GM11168 (cell line): ENCODE measurements around the gene FLOT2.
"Not testable (repeated sequence)": the region's sequence is repeated elsewhere in the genome, so short reads cannot be mapped to it uniquely, and the experiment has no call there.

Source experiments
- in situ Hi-C: fragments of 300-500 bp; cut with MboI; formaldehyde crosslinking; loops from one replicate; pipeline ENCODE4 v1.12.0; 2022; ENCODE audit warnings: low sequenced_read_pairs; ENCODE audit not compliant: unreplicated experiment

Gene FLOT2

GRCh38 chr17:28878158-28878910 is 19.2 kb downstream of the FLOT2 start:
- in situ Hi-C loops, result no loop called here

- in situ Hi-C loops, result not testable (repeated sequence)
Observed at GRCh38 chr17:28877150-28877711, 20.3 kb downstream of the FLOT2 start.

- in situ Hi-C loops, result no loop called here
Observed at GRCh38 chr17:28875848-28876550, 21.5 kb downstream of the FLOT2 start.

DNA sequence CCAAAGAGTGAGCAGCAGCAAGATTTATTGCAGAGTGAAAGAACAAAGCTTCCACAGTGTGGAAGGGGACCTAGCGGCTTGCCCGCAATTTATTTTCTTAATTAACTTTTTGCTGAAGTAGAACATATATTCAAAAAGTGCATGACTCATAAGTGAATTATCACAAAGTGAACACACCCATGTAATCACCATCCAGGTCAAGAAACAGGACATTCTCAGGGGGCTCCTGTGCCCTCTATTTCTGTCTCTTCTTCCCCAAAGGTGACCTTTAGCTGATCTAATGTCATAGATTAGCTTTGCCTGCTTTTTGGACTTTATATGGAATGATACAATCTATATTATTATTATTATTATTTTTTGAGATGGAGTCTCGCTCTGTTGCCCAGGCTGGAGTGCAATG is 22.8 kb downstream of the FLOT2 start:
- in situ Hi-C loops, result no loop called here

GRCh38 chr17:28873839-28874238 is 23.7 kb downstream of the FLOT2 start:
- in situ Hi-C loops, result no loop called here

GRCh38 chr17:28871056-28871579 is 26.4 kb downstream of the FLOT2 start:
- in situ Hi-C loops, result no loop called here

- in situ Hi-C loops, result no loop called here
Observed at GRCh38 chr17:28867276-28867675, 30.3 kb downstream of the FLOT2 start.

DNA sequence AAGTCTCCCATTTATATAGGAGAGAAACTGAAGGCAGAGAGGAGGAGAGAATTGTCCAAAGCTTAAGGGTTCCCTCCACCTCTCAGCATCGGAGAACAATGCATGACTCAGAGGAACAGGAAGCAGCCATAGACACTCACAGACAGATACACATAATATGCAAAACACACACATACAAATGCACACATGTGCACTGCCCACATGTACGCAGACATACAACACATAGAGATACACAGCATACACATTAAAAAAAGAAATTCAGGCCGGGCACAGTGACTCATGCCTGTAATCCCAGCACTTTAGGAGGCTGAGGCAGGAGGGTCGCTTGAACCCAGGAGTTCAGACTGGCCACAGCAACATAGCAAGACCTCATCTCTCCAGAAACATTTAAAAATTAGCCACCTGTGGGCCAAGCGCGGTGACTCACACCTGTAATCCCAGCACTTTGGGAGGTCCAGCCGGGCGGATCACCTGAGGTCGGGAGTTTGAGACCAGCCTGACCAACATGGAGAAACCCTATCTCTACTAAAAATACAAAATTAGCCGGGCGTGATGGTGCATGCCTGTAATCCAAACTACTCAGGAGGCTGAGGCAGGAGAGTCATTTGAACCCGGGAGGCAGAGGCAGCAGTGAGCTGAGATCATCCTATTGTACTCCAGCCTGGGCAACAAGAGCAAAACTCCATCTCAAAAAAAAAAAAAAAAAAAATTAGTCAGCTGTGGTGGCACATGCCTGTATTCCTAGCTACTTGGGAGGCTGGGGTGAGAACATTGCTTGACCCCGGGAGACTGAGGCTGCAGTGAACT is 31.4 kb downstream of the FLOT2 start:
- in situ Hi-C loops, result no loop called here

DNA sequence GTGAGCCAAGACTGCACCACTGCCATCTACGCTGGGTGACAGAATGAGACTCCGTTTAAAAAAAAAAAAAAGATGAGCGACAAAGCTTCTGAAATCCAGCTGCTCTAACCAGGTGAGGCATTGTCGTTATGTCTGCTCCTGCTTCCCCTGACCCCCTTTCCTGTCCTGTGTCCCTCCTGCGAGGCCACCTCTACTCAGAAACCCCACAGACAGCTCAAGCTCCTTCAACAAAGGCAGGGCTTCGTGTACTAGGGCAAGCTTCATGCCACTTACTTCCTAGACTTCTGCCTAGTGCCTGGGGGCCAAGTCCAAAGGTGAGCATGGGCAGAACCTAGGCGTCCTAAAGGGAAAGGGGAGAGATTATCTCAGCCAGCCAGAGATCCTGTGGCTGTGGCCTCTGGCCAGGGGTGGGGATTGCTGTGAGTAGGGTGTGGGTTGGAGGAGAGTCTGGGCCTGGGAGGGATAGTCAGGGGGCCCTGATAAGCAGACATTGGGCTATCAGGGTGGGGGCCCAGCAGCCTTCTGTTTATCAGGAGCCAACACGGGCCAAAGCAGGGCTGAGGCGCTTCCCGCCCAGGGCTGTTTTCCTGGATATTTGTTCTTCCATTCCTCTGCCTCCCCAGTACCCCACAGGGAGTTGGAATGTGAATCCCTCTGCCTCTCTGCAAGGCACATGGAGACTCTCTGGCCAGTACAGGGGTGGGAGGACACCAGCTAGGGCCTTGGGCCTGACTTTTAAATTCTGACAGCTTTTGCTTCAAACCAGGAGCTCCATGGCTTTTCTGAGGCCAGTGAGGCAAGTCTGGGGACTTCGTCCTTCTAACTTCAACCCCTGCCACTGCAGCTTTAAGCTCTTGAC is 32.3 kb downstream of the FLOT2 start:
- in situ Hi-C loops, result no loop called here

- in situ Hi-C loops, result no loop called here
Observed at GRCh38 chr17:28863953-28864352, 33.6 kb downstream of the FLOT2 start.

GRCh38 chr17:28862561-28862960 is 35.0 kb downstream of the FLOT2 start:
- in situ Hi-C loops, result no loop called here

DNA sequence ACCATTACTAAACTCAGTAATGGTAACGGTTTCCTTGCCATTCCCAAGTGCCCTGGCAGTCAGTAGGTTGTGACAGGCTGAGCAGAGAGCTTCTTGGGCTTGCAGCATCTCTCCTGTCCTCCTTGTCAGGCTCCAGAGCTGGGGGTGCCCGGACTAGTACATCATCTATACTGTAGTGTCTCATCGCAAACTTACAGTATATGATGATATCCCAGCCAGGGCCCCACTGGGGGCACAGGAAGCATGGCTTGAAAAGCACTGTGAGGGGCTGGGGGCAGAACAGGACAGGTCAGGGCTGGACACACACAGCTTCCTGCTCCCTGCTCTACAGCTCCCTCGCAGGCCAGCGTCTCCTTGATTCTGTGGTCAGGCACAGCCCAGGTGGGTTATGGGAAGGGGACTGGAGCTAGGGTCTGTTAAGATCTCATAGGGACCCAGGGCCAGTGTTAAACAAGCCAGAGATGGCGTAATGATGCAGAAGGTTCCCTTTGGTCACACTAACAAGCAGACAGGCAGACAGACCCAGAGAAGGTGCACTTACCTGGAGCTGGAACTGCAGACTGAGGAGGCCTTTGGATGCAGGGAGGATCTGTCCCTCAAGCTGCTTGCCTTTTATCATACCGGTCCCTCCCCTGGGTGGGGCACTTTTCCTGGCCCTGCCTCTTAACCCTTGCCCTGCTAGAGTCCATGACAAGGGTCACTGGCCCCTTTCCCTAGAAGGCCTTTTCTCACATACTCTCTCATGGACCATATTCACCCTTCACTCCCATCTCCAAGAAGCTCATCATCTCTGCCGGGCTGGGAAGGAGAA is 35.9 kb downstream of the FLOT2 start:
- in situ Hi-C loops, result no loop called here

- in situ Hi-C loops, result no loop called here
Observed at GRCh38 chr17:28860363-28860808, 37.1 kb downstream of the FLOT2 start.

- in situ Hi-C loops, result no loop called here
Observed at GRCh38 chr17:28858801-28859355, 38.7 kb downstream of the FLOT2 start.

DNA sequence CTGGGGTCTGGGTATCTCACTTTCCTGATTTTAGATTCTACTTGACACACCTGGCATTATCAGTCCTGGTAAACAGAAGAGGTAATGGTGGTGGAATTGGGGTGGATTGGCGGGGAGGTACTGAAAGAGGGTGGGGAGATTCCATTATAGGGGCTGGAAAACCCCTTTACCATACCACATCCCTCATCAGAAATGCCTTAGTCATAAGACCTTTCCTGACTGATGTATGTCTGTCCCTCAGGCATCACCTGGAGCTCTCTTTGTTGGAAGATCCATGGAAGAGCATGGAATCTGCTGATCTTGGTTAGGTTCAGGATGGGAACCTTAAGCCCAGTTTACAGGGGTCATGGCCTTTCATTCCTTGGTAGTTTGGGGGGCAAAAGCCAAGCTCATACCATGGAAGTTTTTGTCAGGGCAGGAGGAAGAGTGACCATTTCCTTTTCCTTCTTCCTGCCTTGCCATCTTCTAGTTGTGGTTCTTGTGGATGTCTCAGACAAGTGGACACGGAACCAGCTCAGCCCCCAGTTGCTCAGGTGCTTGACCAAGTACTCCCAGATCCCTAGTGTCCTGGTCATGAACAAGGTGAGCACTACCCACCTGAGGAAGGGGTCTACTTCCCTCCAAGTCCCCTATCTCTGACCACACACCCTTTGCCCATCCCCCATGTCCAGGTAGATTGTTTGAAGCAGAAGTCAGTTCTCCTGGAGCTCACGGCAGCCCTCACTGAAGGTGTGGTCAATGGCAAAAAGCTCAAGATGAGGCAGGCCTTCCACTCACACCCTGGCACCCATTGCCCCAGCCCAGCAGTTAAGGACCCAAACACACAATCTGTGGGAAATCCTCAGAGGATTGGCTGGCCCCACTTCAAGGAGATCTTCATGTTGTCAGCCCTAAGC is 39.4 kb downstream of the FLOT2 start:
- in situ Hi-C loops, result no loop called here

DNA sequence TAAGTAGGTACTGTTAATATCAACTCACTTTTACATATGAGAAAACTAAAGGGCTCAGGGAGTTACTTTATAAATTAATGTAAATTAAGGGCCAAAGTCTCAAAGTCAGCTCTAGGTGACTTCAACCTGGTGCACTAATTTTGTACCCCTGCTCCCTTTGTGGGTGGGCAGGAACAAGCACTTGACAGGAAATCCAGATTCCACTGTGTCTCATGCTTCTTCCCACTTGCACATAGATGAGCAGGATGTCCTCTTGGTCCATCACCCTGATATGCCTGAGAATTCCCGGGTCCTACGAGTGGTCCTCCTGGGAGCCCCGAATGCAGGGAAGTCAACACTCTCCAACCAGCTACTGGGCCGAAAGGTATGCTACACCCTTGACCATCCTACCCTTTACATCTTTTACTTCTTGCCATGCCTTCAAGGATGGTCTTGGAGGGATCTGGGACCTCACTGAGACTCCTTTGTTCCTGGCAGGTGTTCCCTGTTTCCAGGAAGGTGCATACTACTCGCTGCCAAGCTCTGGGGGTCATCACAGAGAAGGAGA is 41.4 kb downstream of the FLOT2 start:
- in situ Hi-C loops, result no loop called here

DNA sequence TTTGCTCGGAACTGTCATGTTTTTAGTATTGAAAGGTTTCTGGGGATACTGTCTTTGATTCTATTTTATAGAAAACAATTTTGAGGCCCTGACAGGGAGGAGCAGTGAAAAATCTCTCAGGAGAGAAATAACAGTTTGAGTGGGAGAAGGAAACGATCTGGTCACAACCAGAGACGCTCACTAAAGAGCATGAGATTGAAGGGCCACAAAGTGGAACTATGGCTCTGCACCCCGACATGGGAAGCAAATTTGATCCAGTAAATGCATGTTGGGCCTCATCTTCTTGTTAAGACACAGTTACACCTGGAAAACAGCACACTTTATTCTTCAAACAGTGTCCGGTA is 42.2 kb downstream of the FLOT2 start:
- in situ Hi-C loops, result no loop called here
